ENCODE data around the gene EAPP. TPM values are rescaled to one million over a fixed set of nuclear protein-coding genes. Genes with fewer than 3 reads are reported as not detected.
"Not testable (repeated sequence)": the region's sequence is repeated elsewhere in the genome, so short reads cannot be mapped to it uniquely, and the experiment has no call there.

Gene EAPP
- total RNA-seq, 1 donor from 2014 or later, result 43.0 TPM

DNA sequence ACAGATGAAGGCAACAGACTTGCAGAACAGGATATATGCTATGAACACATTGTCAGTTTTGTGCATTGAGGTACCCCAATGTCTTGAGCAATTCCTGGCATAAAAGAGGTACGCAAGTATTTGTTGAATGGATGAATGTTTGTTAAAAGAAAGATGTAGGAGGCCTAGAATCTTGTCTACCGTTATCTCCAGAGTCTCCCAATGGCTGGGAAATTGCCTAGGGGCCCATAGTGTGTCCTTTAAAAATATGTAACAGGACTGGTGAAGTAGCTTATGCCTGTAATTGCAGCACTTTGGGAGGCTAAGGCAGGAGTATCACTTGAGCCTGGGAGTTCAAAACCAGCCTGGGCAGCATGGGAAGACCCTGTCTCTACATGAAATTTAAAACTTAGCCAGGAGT is 57.0 kb downstream of the EAPP start:
- no peak for DNase-seq

DNA sequence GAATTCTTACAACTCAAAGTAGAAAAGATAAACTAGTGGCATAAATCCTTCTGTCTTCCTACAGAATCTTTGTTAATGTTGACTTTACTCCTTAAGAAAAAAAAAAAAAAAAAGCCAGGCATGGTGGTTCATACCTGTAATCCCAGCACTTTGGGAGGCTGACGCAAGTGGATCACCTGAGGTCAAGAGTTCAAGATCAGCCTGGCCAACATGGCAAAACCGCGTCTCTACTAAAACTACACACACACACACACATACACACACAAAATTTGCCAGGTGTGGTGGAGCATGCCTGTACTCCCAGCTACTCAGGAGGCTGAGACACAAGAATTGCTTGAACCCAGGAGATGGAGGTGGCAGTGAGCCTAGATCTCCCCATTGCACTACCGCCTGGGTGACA is 59.8 kb downstream of the EAPP start:
- DNase-seq, result no peak

DNA sequence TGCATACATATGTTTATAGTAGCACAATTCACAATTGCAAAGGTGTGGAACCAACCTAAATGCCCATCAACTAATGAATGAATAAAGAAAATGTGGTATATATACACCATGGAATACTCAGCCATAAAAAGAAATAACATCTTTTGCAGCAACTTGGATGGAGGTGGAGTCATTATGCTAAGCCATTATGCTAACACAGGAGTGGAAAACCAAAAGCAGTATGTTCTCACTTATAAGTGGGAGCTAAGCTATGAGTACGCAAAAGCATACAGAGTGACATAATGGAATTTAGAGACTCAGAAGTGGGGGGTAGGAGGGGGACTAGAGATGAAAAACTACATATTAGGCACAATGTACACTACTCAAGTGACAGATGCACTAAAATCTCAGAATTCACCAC is 61.2 kb downstream of the EAPP start:
- DNase-seq, result no peak

DNA sequence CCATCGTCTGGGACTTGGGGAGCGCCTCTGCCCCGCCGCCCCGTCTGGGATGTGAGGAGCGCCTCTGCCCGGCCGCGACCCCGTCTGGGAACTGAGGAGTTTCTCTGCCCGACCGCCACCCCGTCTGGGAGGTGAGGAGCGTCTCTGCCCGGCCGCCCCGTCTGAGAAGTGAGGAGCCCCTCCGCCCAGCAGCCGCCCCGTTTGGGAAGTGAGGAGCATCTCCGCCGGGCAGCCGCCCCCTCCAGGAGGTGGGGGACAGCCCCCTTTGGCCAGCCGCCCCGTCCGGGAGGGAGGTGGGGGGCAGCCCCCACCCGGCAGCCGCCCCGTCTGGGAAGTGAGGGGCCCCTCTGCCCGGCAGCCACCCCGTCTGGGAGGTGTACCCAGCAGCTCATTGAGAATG is 63.5 kb downstream of the EAPP start:
- DNase-seq, result not testable (repeated sequence)

DNA sequence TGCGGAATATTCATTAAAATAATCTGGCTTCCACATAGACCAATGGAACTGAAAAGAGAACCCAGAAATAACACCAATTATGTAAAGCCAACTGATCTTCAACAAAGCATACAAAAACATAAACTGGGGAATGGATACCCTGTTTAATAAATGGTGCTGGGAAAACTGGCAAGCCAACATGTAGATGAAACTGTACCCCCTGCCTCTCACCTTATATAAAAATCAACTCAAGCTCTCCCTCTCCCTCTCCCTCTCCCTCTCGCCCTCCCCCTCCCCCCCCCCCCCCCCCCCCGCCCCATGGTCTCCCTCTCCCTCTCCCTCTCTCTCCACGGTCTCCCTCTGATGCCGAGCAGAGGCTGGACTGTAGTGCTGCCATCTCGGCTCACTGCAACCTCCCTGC is 64.3 kb downstream of the EAPP start:
- no peak for DNase-seq

DNA sequence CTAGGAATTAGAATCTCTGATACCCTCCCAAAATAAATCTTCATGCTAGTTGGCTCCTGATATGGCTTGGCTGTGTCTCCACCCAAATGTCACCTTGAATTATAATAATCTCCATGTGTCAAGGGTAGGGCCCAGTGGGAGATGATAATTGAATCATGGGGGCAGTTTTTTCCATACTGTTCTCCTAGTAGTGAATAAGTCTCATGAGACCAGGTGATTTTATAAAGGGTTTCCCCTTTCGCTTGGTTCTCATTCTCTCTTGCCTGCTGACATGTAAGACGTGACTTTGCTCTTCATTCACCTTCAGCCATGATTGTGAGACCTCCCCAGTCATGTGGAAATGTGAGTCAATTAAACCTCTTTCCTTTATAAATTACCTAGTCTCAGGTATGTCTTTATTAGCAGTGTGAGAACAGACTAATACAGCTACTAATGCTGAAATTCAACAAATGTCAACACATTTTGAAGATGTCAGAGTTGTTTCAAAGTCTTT is 65.3 kb downstream of the EAPP start:
- no peak for DNase-seq

DNA sequence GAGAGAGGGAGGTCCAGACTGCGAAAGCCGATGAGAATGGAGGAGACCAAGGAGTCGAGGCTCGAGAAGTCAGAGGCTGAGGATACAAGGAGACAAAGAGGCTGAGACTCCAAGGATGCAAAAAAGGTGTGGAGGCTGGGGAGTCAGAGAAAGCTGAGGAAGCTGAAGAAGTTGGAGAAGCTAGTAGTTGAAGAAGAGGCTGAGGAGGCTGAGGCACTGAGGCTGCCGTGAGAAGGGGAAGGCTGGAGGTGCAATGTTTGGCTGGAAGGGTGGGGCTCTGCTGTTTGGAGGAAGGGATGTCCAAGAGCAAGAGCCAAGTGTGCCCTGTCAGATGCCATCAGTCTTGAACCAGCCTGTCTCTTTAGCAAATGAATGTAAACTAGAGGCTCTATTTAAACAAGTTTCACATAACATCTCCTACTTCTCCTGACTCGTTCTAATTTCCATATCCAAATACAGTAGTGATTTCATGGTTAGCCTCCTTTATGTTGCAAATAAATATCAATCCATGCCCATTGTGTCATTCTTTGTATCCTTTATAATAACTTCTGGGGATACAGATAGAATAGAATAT is 66.7 kb downstream of the EAPP start:
- no peak for DNase-seq

DNA sequence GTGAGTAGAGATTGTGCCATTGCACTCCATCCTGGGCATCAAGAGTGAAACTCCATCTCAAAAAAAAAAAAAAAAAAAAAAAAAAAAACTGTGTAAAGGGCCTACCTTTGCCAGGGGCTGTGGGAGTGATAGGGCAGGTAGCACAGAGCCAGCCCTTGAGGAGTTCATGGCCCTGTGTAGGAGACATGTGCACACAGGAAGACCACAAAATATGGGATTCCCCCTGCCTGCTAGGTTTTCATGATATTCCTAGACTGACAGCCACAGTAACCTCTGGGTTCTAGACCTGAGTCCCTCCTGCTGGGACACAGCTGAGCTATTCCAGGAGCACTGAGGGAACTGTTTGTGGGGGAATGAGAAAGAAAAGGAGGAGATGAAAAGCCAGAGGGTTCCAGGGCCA is 69.2 kb downstream of the EAPP start:
- no peak for DNase-seq

DNA sequence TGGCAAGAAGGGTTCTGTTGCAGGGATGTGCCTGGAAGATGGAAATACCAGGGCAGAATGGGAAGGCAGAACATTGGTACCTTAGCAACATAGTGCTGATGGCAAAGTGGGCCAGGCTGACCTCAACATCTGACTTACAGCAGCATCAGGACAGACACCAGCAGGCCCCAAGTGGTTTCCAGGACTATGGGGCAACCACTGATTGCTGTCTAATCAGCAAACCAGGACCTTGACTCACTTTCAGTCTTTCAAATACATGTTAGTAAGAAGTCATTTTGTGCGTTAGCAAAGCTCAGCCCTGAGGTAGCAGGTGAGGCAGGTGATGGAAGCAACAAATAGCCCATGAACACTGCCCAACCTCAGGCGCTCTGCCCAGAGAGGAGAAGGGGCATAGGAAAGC is 72.8 kb downstream of the EAPP start:
- no peak for DNase-seq

Small RNAs within 50 kb of the gene (small RNA-seq; reads per million reads assigned to genes)
- not detected for gene RNU1-27P (ENCODE audit: low replicate concordance)
- gene RNU1-28P (ENCODE audit: low replicate concordance), result not detected

Other genes starting within 250 kb of the EAPP start
- gene SPTSSA, start 77.5 kb downstream of the EAPP start, total RNA-seq, result 25.6 TPM
- gene SNX6, start 90.4 kb upstream of the EAPP start, total RNA-seq, result 157 TPM
- 478 TPM for gene CFL2, start 174.9 kb upstream of the EAPP start, total RNA-seq

All from tongue (tissue), 3 donors.